Common myeloid progenitor, CD34-positive (primary cell): ENCODE data around the gene ETFDH.

Experiments used
- CTCF ChIA-PET: fragments of 350-600 bp; sonication (Branson Sonifier 250); formaldehyde crosslinking; loops from one replicate; lab custom pipeline; 2021; ENCODE audit warnings: antibody characterized with exemption; lab: Charles Lee
- POLR2A ChIA-PET: fragments of 350-600 bp; sonication (Branson Sonifier 250); formaldehyde crosslinking; loops from one replicate; lab custom pipeline; 2021; ENCODE audit warnings: antibody characterized with exemption; lab: Charles Lee
- DNase-seq, 3 donors: peaks; one replicate each; pipeline versions ENCODE4 v3.0.0 to v3.0.0-alpha.2; 2013
- H3K27ac ChIP-seq, 2 experiments: 1 replicate in 1 of 2; 2 replicates in 1 of 2; pipeline ENCODE4 v1.7.0; 2013; ENCODE audit warnings: inconsistent platforms in 2 of 2, low read length in 2 of 2, mild to moderate bottlenecking in 2 of 2, low read depth in 1 of 2, moderate library complexity in 1 of 2; ENCODE audit not compliant: severe bottlenecking in 2 of 2, insufficient read depth in 1 of 2, poor library complexity in 1 of 2
- H3K27me3 ChIP-seq, 5 experiments: replicated peaks in 2 of 5; 1 replicate in 3 of 5; 2 replicates in 2 of 5; pipeline versions ENCODE4 v1.6.1 to v1.7.0; 2013; ENCODE audit warnings: low read length in 4 of 5, mild to moderate bottlenecking in 2 of 5, moderate library complexity in 2 of 5, inconsistent platforms in 1 of 5; ENCODE audit not compliant: insufficient read depth in 5 of 5, control insufficient read depth in 4 of 5
- H3K36me3 ChIP-seq, 4 experiments: 1 replicate in 2 of 4; 2 replicates in 2 of 4; pipeline versions ENCODE4 v1.6.1 to v1.7.0; 2013; ENCODE audit warnings: low read length in 3 of 4, control low read depth in 1 of 4, mild to moderate bottlenecking in 1 of 4; ENCODE audit not compliant: control insufficient read depth in 4 of 4, insufficient read depth in 4 of 4
- H3K4me1 ChIP-seq, 4 experiments: 1 replicate in 3 of 4; 2 replicates in 1 of 4; pipeline versions ENCODE4 v1.6.1 to v1.7.1; 2013; ENCODE audit warnings: low read length in 3 of 4, mild to moderate bottlenecking in 3 of 4, control low read depth in 1 of 4, inconsistent platforms in 1 of 4, moderate library complexity in 1 of 4; ENCODE audit not compliant: control insufficient read depth in 4 of 4, insufficient read depth in 4 of 4; ENCODE audit errors: control extremely low read depth in 1 of 4
- H3K4me3 ChIP-seq, 7 experiments: 1 replicate in 4 of 7; 2 replicates in 3 of 7; pipeline versions ENCODE4 v1.5.1 to v1.7.0; 2013; ENCODE audit warnings: mild to moderate bottlenecking in 7 of 7, low read length in 6 of 7, moderate library complexity in 6 of 7, inconsistent platforms in 2 of 7, low read depth in 2 of 7, control low read depth in 1 of 7; ENCODE audit not compliant: insufficient read depth in 4 of 7, control insufficient read depth in 1 of 7; ENCODE audit errors: extremely low read depth in 1 of 7
- H3K9me3 ChIP-seq, 5 experiments: 1 replicate in 4 of 5; 2 replicates in 1 of 5; pipeline versions ENCODE4 v1.6.1 to v1.7.1; 2013; ENCODE audit warnings: low read length in 4 of 5, mild to moderate bottlenecking in 2 of 5, inconsistent platforms in 1 of 5, low read depth in 1 of 5, moderate library complexity in 1 of 5; ENCODE audit not compliant: control insufficient read depth in 4 of 5, insufficient read depth in 2 of 5; ENCODE audit errors: control extremely low read depth in 1 of 5
- WGBS: methylation state at CpG from one replicate; pipeline ENCODE4 v1.1.5; 2013; ENCODE audit not compliant: insufficient coverage; 5-methylcytosine and 5-hydroxymethylcytosine counted together

ETFDH gene

DNA sequence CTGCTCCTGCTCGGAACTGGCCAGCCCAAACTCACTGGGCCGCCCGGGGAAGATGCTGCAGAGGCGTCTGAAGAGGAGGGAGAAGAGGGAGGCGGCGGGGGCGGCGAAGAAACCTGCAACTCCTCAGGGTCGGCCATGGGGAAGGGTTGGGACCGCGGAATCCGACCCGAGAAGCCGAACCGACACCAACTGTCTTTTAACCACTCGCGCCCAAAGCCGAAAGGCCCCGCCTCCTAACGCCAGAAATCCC, 506 bp upstream of the ETFDH start, which contains the start of gene C4orf46:
C4orf46 (minus strand) TSS at position 223 of the 250 bp plus-strand sequence; CDS start at position 137, 86 bp downstream.
- DNase-seq: no peak
- 0% methylated on average over 13 of the region's 20 CpGs for WGBS
- CTCF ChIA-PET: interaction anchor here (1.0 to 1.5 kb wide), 2 partner anchors 13 to 417 kb away, joined by 3 to 4 read pairs; no protein-coding TSS in a partner anchor
- peaks cover 0 to 4% (median 0%) of the 10 kb centered on the region in 4 experiments for H3K36me3 ChIP-seq
- POLR2A ChIA-PET: no interaction called here
- peaks cover 9 to 21% (median 16%) of the 10 kb centered on the region in 4 experiments for H3K4me1 ChIP-seq
- peak within 1 kb of the TSS; percentile 85 to 95 for H3K27ac ChIP-seq
- no peaks in the 10 kb centered on the region for H3K9me3 ChIP-seq
- no peaks in the 10 kb centered on the region for H3K27me3 ChIP-seq
- H3K4me3 ChIP-seq: peak within 1 kb of the TSS; percentile 83 to 97 (median 92)

DNA sequence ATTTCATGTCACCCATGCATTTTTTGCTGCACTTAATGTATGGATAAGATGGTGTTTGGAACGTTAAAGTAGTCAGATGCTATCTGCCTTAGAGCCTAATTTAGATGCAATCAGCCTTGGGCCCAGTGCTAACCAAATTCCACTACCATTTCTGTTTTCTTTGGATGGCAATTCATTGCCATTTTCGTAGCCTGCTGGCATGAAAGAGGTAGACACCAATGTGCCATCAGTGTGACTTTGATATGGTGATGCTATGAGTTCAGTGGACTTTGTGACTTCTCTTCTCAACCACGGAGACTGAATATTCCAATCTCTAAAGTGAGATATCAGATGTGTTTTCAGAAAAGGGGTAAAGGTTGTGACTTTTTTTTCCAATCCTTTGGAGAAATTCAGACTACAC, 1.5 kb downstream of the ETFDH start:
- H3K27ac ChIP-seq: no peak overlapping the region
- H3K9me3 ChIP-seq: no peaks in the 10 kb centered on the region
- CTCF ChIA-PET: no interaction called here
- POLR2A ChIA-PET: no interaction called here
- H3K4me3 ChIP-seq: no peak overlapping the region
- H3K4me1 ChIP-seq: peaks cover 9 to 21% (median 16%) of the 10 kb centered on the region in 4 experiments
- DNase-seq: no peak
- H3K36me3 ChIP-seq: no peaks in the 10 kb centered on the region
- H3K27me3 ChIP-seq: no peaks in the 10 kb centered on the region
- 100% methylated on average over 1 of the region's 3 CpGs for WGBS

DNA sequence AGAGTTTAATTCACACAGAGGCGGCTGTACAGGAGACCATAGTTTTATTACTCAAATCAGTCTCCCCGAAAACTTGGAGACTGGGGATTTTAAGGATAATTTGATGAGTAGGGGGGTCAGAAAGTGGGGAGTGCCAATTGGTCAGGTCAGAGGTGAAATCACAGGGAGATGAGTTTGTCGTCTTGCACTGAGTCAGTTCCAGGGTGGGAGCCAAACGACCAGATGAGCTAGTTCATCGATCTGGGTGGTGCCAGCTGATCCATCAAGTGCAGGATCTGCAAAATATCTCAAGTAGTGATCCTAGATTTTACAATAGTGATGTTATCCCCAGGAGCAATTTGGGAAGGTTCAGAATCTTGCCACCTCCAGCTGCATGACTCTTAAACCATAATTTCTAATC, 4.0 kb downstream of the ETFDH start:
- Histone ChIP-seq H3K9me3 (no peaks in the 10 kb centered on the region), H3K4me1 (peaks cover 0 to 11% (median 8%) of the 10 kb centered on the region in 4 experiments), H3K4me3 (no peak overlapping the region), H3K36me3 (peaks cover 0 to 4% (median 2%) of the 10 kb centered on the region in 4 experiments), H3K27me3 (no peaks in the 10 kb centered on the region), H3K27ac (no peak overlapping the region)
- no peak for DNase-seq
- 97% methylated on average over 4 of the region's 5 CpGs for WGBS
- POLR2A ChIA-PET: no interaction called here
- CTCF ChIA-PET: no interaction called here

DNA sequence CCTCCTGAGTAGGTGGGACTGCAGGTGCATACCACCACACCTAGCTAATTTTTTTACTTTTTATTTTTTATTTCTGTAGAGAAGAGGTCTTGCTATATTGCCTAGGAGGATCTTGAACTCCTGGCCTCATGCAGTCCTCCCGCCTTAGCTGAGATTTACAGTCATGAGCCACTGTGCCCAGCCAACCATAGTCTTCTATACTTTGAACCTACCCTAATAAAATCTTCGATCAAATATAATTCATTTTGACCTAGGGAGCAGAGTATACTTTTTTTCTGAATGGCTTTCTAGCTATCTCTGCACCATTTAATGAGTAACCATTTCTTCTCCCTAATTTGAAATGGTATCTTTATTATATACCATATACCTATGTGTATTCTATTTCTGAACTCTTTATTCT, 6.7 kb downstream of the ETFDH start:
- Histone ChIP-seq H3K27ac (no peak overlapping the region), H3K4me1 (no peaks in the 10 kb centered on the region), H3K4me3 (no peak overlapping the region), H3K36me3 (peaks cover 0 to 6% (median 3%) of the 10 kb centered on the region in 4 experiments), H3K9me3 (no peaks in the 10 kb centered on the region), H3K27me3 (no peaks in the 10 kb centered on the region)
- POLR2A ChIA-PET: no interaction called here
- 100% methylated on average over 1 of the region's 2 CpGs for WGBS
- no peak for DNase-seq
- CTCF ChIA-PET: interaction anchor here (0.9 to 1.4 kb wide), 2 partner anchors 25 to 513 kb away, joined by 3 read pairs; no protein-coding TSS in a partner anchor

DNA sequence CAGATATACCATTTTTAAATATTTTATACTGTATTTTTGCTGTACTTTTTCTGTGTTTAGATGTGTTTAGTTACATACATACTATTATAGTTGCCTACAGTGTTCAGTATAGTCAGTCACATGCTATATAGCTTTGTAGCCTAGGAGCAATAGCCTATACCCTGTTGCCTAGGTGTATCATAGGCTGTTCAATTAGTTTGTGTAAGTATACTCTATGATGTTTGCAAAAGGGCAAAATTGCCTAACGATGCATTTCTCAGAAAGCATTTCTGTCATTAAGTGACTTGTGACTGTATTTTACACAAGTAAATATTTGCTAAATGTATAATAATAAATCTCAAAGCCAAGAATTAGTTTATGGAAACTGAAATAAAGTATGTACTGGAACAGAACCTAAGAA, 9.5 kb downstream of the ETFDH start:
- no peak overlapping the region for H3K27ac ChIP-seq
- no peak overlapping the region for H3K4me3 ChIP-seq
- ChIA-PET POLR2A (no interaction called here), CTCF (interaction anchor here (2.0 to 2.1 kb wide), 2 partner anchors 10 to 14 kb away, joined by 4 to 6 read pairs; no protein-coding TSS in a partner anchor)
- DNase-seq: no peak
- no CpG with 5 or more reads among the region's 1 CpG for WGBS
- peaks cover 3 to 9% (median 5%) of the 10 kb centered on the region in 4 experiments for H3K36me3 ChIP-seq
- H3K27me3 ChIP-seq: no peaks in the 10 kb centered on the region
- no peaks in the 10 kb centered on the region for H3K4me1 ChIP-seq
- H3K9me3 ChIP-seq: no peaks in the 10 kb centered on the region

DNA sequence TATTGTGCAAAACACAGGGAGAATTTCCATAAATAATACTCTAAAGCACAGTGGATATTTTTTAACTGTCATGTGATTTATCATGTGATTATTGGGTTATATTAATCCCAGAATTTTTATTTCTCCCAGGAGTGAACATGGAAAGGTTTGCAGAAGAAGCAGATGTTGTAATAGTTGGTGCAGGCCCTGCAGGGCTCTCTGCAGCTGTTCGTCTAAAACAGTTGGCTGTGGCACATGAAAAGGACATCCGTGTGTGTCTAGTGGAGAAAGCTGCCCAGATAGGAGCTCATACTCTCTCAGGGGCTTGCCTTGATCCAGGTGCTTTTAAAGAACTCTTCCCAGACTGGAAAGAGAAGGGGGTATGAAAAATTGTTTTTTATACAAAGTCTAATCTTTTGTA, 10.0 kb downstream of the ETFDH start:
- H3K36me3 ChIP-seq: peaks cover 3 to 9% (median 6%) of the 10 kb centered on the region in 4 experiments
- no peaks in the 10 kb centered on the region for H3K4me1 ChIP-seq
- WGBS: 90% methylated on average over 2 of the region's 2 CpGs
- POLR2A ChIA-PET: no interaction called here
- CTCF ChIA-PET: interaction anchor here (2.1 kb wide), 1 partner anchor 9 kb away, joined by 6 read pairs; no protein-coding TSS in a partner anchor
- no peaks in the 10 kb centered on the region for H3K9me3 ChIP-seq
- no peaks in the 10 kb centered on the region for H3K27me3 ChIP-seq
- H3K27ac ChIP-seq: no peak overlapping the region
- no peak overlapping the region for H3K4me3 ChIP-seq
- no peak for DNase-seq

DNA sequence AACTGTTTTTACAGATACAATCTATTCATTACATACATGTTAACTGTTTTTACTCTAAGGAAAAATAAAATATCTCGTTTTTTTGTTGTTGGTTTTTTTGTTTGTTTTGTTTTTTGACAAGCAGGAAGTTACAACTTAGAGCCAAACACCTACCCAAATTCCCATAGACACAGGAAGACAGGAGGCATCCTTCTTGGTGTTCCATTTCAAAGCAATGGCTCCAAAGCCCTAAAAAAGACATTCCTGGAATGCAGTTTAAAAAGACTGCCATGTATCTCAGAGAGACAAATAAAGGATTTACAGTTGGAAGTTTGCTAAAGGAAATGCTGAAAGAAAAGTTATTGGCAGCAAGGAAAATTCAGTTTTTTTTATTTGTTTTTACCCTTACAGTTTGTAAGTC, 16.7 kb downstream of the ETFDH start:
- Histone ChIP-seq H3K4me3 (no peak overlapping the region), H3K27ac (no peak overlapping the region), H3K9me3 (no peaks in the 10 kb centered on the region), H3K4me1 (no peaks in the 10 kb centered on the region), H3K27me3 (no peaks in the 10 kb centered on the region), H3K36me3 (peaks cover 3 to 7% (median 5%) of the 10 kb centered on the region in 4 experiments)
- no peak for DNase-seq
- CTCF ChIA-PET: interaction anchor here (0.8 kb wide), 1 partner anchor 8 kb away, joined by 4 read pairs; no protein-coding TSS in a partner anchor
- POLR2A ChIA-PET: no interaction called here
- whole genome bisulfite sequencing: no CpG with 5 or more reads among the region's 1 CpG
